Spleen (tissue), 7 donors: ENCODE results near the gene CD82.

Source experiments
- CTCF ChIP-seq, 11 experiments: fragments of 200-600 bp in 7 of 11; fragments of 450-650 bp in 4 of 11; sonication (generic) in 4 of 11; IDR thresholded peaks in 8 of 11; conservative IDR thresholded peaks in 3 of 11; 1 replicate in 7 of 11; 2 replicates in 4 of 11; pipeline versions ENCODE4 v1.4.0 to v1.8.0; 2016 to 2021; ENCODE audit warnings: antibody characterized with exemption in 11 of 11, inconsistent platforms in 4 of 11, mild to moderate bottlenecking in 1 of 11
- POLR2A ChIP-seq, 3 donors: fragments of 450-650 bp; IDR thresholded peaks; one replicate each; pipeline ENCODE4 v1.5.1; 2017; ENCODE audit warnings: antibody characterized with exemption in 3 of 3, mild to moderate bottlenecking in 1 of 3
- POLR2AphosphoS5 ChIP-seq, 3 donors: sonication (generic); formaldehyde crosslinking; IDR thresholded peaks; one replicate each; pipeline ENCODE4 v1.5.1; 2017; ENCODE audit warnings: antibody characterized with exemption in 3 of 3
- donor health status: DM: no; HTN: no; CAD: no; lungs with moderate emphysema.
- donor health status: DM: no; HTN: no; CAD: no.
- donor health status: DM: no; HTN: no; CAD: no.

DNA sequence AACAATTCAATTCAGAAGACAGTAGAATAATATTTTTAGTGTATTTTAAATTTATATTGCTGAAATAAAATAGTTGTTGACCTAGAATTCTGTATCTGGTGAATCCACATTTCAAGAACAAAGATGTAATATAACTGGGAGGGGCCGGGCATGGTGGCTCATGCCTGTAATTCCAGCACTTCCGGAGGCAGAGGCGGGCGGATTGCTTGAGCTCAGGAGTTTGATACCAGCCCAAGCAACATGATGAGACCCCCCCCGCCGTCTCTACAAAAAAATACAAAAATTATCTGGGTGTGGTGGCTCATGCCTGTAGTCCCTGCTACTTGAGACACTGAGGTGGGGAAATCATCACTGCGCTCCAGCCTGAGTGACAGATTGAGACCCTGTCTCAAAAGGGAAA, 72.6 kb downstream of the CD82 start:
- TF ChIP-seq POLR2AphosphoS5 (IDR thresholded peaks at IDR 0.05): no peak
- no peak for TF ChIP-seq CTCF (IDR thresholded peaks at IDR 0.05 in 8 of 11, conservative IDR thresholded peaks at IDR 0.05 in 3 of 11)
- TF ChIP-seq POLR2A (IDR thresholded peaks at IDR 0.05): no peak
